ENCODE results near the gene TTC22.

Gene TTC22

DNA sequence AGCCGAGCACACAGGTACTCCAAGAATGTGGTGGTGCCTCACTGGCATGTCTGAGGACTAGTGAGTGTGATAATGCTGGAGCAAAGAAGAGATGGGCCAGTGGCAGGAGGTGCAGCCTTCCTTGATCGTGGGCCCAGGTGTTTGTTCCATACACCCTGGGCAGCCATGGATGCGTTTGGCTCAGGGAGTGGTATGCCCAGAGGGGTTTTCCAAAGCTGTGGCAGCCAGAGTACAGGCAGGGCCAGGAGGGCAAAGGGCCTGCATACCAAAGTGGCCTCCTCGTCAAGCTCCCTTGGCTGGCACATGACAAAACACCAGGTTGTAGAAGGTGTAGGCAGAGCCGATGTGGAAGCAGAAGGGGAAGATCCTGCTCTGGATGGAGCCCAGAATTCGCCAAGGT, 55.8 kb downstream of the TTC22 start:
- TF ChIP-seq CTCF (IDR thresholded peaks at IDR 0.05; ENCODE audit: low read depth, low read length) = no peak
- no peak for DNase-seq (ENCODE audit: extremely low read depth, low read depth)

DNA sequence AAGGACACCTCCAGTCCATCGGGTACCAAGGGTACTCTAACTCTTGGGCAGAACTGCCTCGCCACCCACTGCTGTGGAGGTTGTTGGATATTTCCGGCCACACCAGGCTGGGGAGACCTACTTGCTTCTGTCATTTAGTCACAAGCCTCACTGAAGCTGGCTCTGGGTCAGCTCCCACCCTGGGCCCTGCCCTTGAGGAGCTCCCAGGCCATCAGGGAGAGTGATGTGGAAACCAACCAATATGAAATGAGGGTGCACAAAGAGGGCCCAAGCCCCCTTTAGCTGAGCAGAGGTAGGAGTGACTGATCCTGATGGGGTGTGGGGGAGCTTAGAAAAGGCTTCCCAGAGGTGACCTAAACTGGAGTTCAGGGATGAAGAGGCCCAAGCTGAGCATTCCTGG, 56.4 kb downstream of the TTC22 start:
- no peak for DNase-seq (ENCODE audit: extremely low read depth, low read depth)
- TF ChIP-seq CTCF (IDR thresholded peaks at IDR 0.05; ENCODE audit: low read depth, low read length) = no peak

DNA sequence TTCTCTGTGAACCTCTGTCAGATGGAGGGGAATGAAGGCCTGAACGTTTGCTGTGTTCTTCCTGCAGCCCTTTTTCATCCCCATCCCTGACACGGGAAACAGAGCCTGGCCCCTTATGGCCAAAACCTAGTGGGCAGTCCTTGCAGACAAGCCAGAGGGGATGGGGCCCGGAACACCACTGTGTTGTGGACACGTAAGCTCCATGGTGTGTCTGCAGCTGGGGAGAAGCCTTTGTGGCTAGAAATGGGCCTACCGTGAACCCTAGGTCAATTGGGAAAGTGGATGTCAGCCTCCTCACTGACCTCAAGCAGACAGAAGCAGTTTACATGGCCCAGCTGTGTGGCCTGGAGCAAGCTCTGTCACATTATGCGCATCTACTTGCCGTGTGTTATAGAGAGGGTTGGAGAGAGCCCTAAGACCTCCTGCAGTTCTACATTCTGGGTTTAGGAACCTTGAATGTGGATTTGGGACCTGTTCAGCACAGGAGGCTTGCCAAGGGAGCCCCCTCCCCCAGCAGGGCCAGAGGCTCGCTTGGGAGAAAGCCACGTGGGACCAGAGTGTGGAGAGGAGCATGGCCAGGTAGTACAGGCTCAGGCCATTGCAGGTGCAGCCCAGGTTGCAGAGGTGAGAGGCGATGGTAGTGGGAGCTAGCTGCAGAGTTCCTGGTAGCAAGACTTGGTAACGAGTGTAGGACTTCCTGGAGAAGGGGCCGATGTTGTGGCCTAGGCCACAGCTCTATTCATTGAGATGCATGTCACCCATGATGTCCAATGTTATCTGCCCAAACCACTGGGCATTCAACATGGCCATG, 57.5 kb downstream of the TTC22 start:
- no peak for DNase-seq (ENCODE audit: extremely low read depth, low read depth)
- TF ChIP-seq CTCF (IDR thresholded peaks at IDR 0.05; ENCODE audit: low read depth, low read length) = no peak

DNA sequence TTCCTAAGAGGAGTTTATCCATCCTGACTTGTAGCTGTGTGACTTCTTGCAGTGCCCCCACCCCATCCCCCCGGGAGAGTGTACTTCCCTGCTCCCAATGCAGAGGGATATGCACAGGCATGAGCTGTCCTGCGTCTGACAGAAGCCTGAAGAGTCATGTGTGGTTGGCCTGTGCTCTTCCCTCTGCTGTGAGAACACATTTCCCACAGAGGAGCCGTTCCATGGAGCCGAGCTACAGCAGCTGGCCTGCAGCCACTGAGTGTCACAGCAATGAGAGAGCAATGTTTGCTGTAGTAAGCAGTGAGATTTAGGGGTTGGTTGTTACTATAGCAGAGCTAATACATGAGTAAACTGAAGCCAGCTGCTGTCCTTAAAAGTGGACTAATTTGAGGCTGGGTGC, 58.8 kb downstream of the TTC22 start:
- TF ChIP-seq CTCF (IDR thresholded peaks at IDR 0.05; ENCODE audit: low read depth, low read length) = no peak
- no peak for DNase-seq (ENCODE audit: extremely low read depth, low read depth)

- DNase-seq (ENCODE audit: extremely low read depth, low read depth) = no peak
- TF ChIP-seq CTCF (IDR thresholded peaks at IDR 0.05; ENCODE audit: low read depth, low read length) = no peak
Observed at GRCh38 chr1:54741531-54741930, 59.6 kb downstream of the TTC22 start.

GRCh38 chr1:54738244-54738643, 62.9 kb downstream of the TTC22 start:
- no peak for TF ChIP-seq CTCF (IDR thresholded peaks at IDR 0.05; ENCODE audit: low read depth, low read length)
- DNase-seq (ENCODE audit: extremely low read depth, low read depth) = no peak

- no peak for DNase-seq (ENCODE audit: extremely low read depth, low read depth)
- no peak for TF ChIP-seq CTCF (IDR thresholded peaks at IDR 0.05; ENCODE audit: low read depth, low read length)
Observed at GRCh38 chr1:54736685-54737084, 64.4 kb downstream of the TTC22 start.

Data from AG09319 (cell line).